ENCODE results near the gene HMGB3. TPM values are rescaled to one million over a fixed set of nuclear protein-coding genes. Genes with fewer than 3 reads are reported as not detected.

The HMGB3 gene
- total and polyA plus RNA-seq, 12 donors = 3.9 to 33.7 (median 17.9) TPM

- no peak overlapping the region for H3K4me3 ChIP-seq
- TF ChIP-seq, protein P1, sequence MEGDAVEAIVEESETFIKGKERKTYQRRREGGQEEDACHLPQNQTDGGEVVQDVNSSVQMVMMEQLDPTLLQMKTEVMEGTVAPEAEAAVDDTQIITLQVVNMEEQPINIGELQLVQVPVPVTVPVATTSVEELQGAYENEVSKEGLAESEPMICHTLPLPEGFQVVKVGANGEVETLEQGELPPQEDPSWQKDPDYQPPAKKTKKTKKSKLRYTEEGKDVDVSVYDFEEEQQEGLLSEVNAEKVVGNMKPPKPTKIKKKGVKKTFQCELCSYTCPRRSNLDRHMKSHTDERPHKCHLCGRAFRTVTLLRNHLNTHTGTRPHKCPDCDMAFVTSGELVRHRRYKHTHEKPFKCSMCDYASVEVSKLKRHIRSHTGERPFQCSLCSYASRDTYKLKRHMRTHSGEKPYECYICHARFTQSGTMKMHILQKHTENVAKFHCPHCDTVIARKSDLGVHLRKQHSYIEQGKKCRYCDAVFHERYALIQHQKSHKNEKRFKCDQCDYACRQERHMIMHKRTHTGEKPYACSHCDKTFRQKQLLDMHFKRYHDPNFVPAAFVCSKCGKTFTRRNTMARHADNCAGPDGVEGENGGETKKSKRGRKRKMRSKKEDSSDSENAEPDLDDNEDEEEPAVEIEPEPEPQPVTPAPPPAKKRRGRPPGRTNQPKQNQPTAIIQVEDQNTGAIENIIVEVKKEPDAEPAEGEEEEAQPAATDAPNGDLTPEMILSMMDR (IDR thresholded peaks at IDR 0.05) = no peak
- no peak for TF ChIP-seq POLR2A (IDR thresholded peaks at IDR 0.05)
- no peaks in the 10 kb centered on the region for H3K36me3 ChIP-seq (replicated peaks in 1 of 2)
- no peaks in the 10 kb centered on the region for H3K4me1 ChIP-seq (replicated peaks in 1 of 2)
- WGBS, 4 donors = 67 to 100% (median 71%) methylated on average over 1 to 2 of the region's 2 CpGs
- H3K27ac ChIP-seq = no peak overlapping the region
- no peak for DNase-seq
- no peaks in the 10 kb centered on the region for H3K9me3 ChIP-seq (replicated peaks in 1 of 3)
- H3K27me3 ChIP-seq = no peaks in the 10 kb centered on the region
- intact Hi-C loops (cut with DNase I) = no loop called here
Measured at GRCh38 chrX:151019856-151020255, 36.7 kb downstream of the HMGB3 start.

GRCh38 chrX:151030845-151031244, 47.7 kb downstream of the HMGB3 start:
- Histone ChIP-seq H3K4me3 (no peak overlapping the region), H3K27ac (no peak overlapping the region), H3K27me3 (peaks cover 6% of the 10 kb centered on the region), H3K36me3 (replicated peaks in 1 of 2) (no peaks in the 10 kb centered on the region), H3K4me1 (replicated peaks in 1 of 2) (no peaks in the 10 kb centered on the region), H3K9me3 (replicated peaks in 1 of 3) (no peaks in the 10 kb centered on the region)
- intact Hi-C loops (cut with DNase I) = no loop called here
- DNase-seq = no peak
- no peak for TF ChIP-seq POLR2A (IDR thresholded peaks at IDR 0.05)
- TF ChIP-seq, protein P1 (IDR thresholded peaks at IDR 0.05) = no peak

- intact Hi-C loops (cut with DNase I) = no loop called here
- WGBS, 4 donors = 61 to 74% (median 70%) methylated on average over 7 of the region's 7 CpGs
- no peak for TF ChIP-seq POLR2A (IDR thresholded peaks at IDR 0.05)
- TF ChIP-seq, protein P1 (IDR thresholded peaks at IDR 0.05) = no peak
Measured at GRCh38 chrX:151031391-151031975, 48.3 kb downstream of the HMGB3 start.

GRCh38 chrX:151039351-151039750, 56.2 kb downstream of the HMGB3 start:
- TF ChIP-seq, protein P1 (IDR thresholded peaks at IDR 0.05) = no peak
- no peak for TF ChIP-seq POLR2A (IDR thresholded peaks at IDR 0.05)
- H3K9me3 ChIP-seq (replicated peaks in 1 of 3) = no peaks in the 10 kb centered on the region
- DNase-seq = no peak
- no peaks in the 10 kb centered on the region for H3K27me3 ChIP-seq
- H3K36me3 ChIP-seq (replicated peaks in 1 of 2) = no peaks in the 10 kb centered on the region
- intact Hi-C loops (cut with DNase I) = no loop called here
- no peak overlapping the region for H3K4me3 ChIP-seq
- no peak overlapping the region for H3K27ac ChIP-seq
- H3K4me1 ChIP-seq (replicated peaks in 1 of 2) = no peaks in the 10 kb centered on the region
- 41 to 52% (median 47%) methylated on average over 2 of the region's 2 CpGs for WGBS, 4 donors

More at GRCh38 chrX:151031391-151031975, 48.3 kb downstream of the HMGB3 start:
- Histone ChIP-seq H3K27ac (no peak overlapping the region), H3K36me3 (replicated peaks in 1 of 2) (no peaks in the 10 kb centered on the region), H3K4me3 (no peak overlapping the region), H3K9me3 (replicated peaks in 1 of 3) (no peaks in the 10 kb centered on the region), H3K27me3 (peaks cover 6% of the 10 kb centered on the region), H3K4me1 (replicated peaks in 1 of 2) (no peaks in the 10 kb centered on the region)
- DNase-seq = no peak

Small RNA genes lying within 50 kb of the gene (small RNA-seq; reads per million reads assigned to genes)
- gene RNA5SP525 (0 reads per million in 2 donors), gene RNU6-383P (0 reads per million in 2 donors), gene RPL12P50 (0 reads per million in 2 donors)

Other genes starting within 250 kb of the HMGB3 start
- gene CD99L2, start 84.7 kb upstream of the HMGB3 start, total RNA-seq = 100 to 1,000 TPM in 1 of 9 donors, 10 to 100 TPM in 8; 27.2 to 102 (median 58.4) TPM
- 10 to 100 TPM; 20.0 to 34.4 (median 27.8) TPM for gene CD99L2, start 84.7 kb upstream of the HMGB3 start, polyA plus RNA-seq
- gene GPR50, start 193.2 kb downstream of the HMGB3 start, total RNA-seq = under 1 TPM in 1 of 9 donors, not detected in 8; 0.06 TPM
- under 1 TPM in 1 of 3 donors, not detected in 2; 0.40 TPM for gene GPR50, start 193.2 kb downstream of the HMGB3 start, polyA plus RNA-seq

Data from adrenal gland (tissue), 12 donors.